OCI-LY7 (cell line): ENCODE measurements around the gene ELOB. TPM values are rescaled to one million over a fixed set of nuclear protein-coding genes. Genes with fewer than 3 reads are reported as not detected.
A peak's percentile ranks its signal among the peaks of the same experiment; 100 is the strongest.

ENCODE experiments used
- BruUV-seq: library from RNA; stranded (reverse); fragments of 400-500 nt; replicated peaks from 2 replicates; lab custom pipeline; 2021; lab: Mats Ljungman, UMichigan
- CTCF ChIA-PET: fragments of 300-600 bp; sonication (Branson Sonifier 250); formaldehyde crosslinking; loops from one replicate; lab custom pipeline; 2022; ENCODE audit warnings: antibody characterized with exemption; ENCODE audit not compliant: unreplicated experiment; lab: Charles Lee
- POLR2A ChIA-PET: fragments of 300-600 bp; sonication (Branson Sonifier 250); formaldehyde crosslinking; loops from one replicate; lab custom pipeline; 2022; ENCODE audit warnings: antibody characterized with exemption; lab: Charles Lee
- DNase-seq: peaks from one replicate; pipeline ENCODE4 v3.0.0-alpha.2; 2015; ENCODE audit warnings: low spot score
- H2AFZ ChIP-seq: fragments of 200-600 bp; sonication (generic), shearing (Covaris generic); 2 replicates; pipeline ENCODE4 v1.6.1; 2014; ENCODE audit warnings: mild to moderate bottlenecking, antibody characterized with exemption, low read length, moderate library complexity
- H3K27ac ChIP-seq: fragments of 200-600 bp; sonication (generic); 2 replicates; pipeline ENCODE4 v1.5.1; 2014; ENCODE audit warnings: mixed run types, low read depth, mild to moderate bottlenecking, moderate library complexity, low read length, inconsistent platforms; ENCODE audit not compliant: poor library complexity, severe bottlenecking
- H3K36me3 ChIP-seq: fragments of 200-600 bp; sonication (generic); 2 replicates; pipeline ENCODE4 v1.6.1; 2014; ENCODE audit warnings: mild to moderate bottlenecking, antibody characterized with exemption, low read length, moderate library complexity, mixed read lengths; ENCODE audit not compliant: insufficient read depth
- H3K4me1 ChIP-seq: fragments of 200-600 bp; sonication (generic); 2 replicates; pipeline ENCODE4 v1.5.1; 2014; ENCODE audit warnings: mild to moderate bottlenecking, low read length; ENCODE audit not compliant: insufficient read depth, poor library complexity, severe bottlenecking
- H3K4me2 ChIP-seq: fragments of 200-600 bp; sonication (generic); 2 replicates; pipeline ENCODE4 v1.6.1; 2014; ENCODE audit warnings: mild to moderate bottlenecking, low read length
- H3K4me3 ChIP-seq: fragments of 200-600 bp; sonication (generic); 2 replicates; pipeline ENCODE4 v1.5.1; 2014; ENCODE audit warnings: mild to moderate bottlenecking, low read depth, low read length; ENCODE audit not compliant: poor library complexity, severe bottlenecking
- H3K79me2 ChIP-seq: fragments of 200-600 bp; sonication (generic); 2 replicates; pipeline ENCODE4 v1.6.1; 2016; ENCODE audit warnings: low read depth, mild to moderate bottlenecking, low read length, moderate library complexity, mixed read lengths; ENCODE audit not compliant: insufficient read depth
- H3K9me2 ChIP-seq: fragments of 200-600 bp; sonication (generic); 2 replicates; pipeline ENCODE4 v1.6.1; 2016; ENCODE audit warnings: mild to moderate bottlenecking, low read length, mixed read lengths; ENCODE audit not compliant: insufficient read depth
- H3K9me3 ChIP-seq: fragments of 200-600 bp; sonication (generic); 2 replicates; pipeline ENCODE4 v1.6.1; 2014; ENCODE audit warnings: mild to moderate bottlenecking, mixed run types, low read length, mixed read lengths
- H4K20me1 ChIP-seq: fragments of 200-600 bp; sonication (generic); 2 replicates; pipeline ENCODE4 v1.6.1; 2014; ENCODE audit warnings: mild to moderate bottlenecking, antibody characterized with exemption, low read length, moderate library complexity, mixed read lengths; ENCODE audit not compliant: insufficient read depth
- EZH2phosphoT487 ChIP-seq: fragments of 200-600 bp; sonication (generic); IDR thresholded peaks from 2 replicates; pipeline ENCODE4 v1.6.1; 2018; ENCODE audit warnings: low read depth, borderline replicate concordance, mild to moderate bottlenecking, mixed run types, antibody characterized with exemption, low read length, moderate library complexity, mixed read lengths
- intact Hi-C: fragments of 100-400 bp; cut with micrococcal nuclease; formaldehyde crosslinking; loops from one replicate; pipeline ENCODE4 v1.10.0; 2022; ENCODE audit not compliant: unreplicated experiment
- total RNA-seq, 2 experiments: library from RNA; depleted of rRNA in 1 of 2; stranded (reverse); fragments of >200 nt in 1 of 2; shearing (Covaris generic) in 1 of 2; gene quantifications; 2 replicates each; pipeline ENCODE4 v1.2.3, GENCODE V29; 2014 to 2022
- TF ChIP-seq, protein P1 (sequence below): fragments of 200-600 bp; sonication (generic); conservative IDR thresholded peaks from 2 replicates; pipeline ENCODE4 v1.5.1; 2014; ENCODE audit warnings: mild to moderate bottlenecking, antibody characterized with exemption, low read length, moderate library complexity, mixed read lengths

ELOB gene
- total RNA-seq, 2 experiments from 2014 or later, result 209 to 285 TPM

DNA sequence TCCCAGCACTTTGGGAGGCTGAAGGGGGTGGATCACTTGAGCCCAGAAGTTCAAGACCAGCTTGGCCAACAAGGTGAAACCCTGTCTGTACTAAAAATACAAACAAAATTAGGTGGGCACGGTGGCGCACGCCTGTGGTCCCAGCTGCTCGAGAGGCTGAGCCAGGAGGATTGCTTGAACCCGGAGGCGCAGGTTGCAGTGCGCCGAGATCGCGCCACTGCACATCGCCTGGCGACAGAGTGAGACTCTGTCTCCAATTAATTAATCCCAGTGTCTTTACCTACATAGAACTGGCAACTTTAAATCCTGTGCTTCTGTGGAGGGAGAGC lies 1.5 kb upstream of the ELOB start:
- CTCF ChIA-PET, result no interaction called here
- peaks cover 18% of the 10 kb centered on the region for H3K4me1 ChIP-seq
- POLR2A ChIA-PET, result no interaction called here
- H3K9me2 ChIP-seq, result no peaks in the 10 kb centered on the region
- H3K9me3 ChIP-seq, result no peaks in the 10 kb centered on the region
- TF ChIP-seq, protein P1, sequence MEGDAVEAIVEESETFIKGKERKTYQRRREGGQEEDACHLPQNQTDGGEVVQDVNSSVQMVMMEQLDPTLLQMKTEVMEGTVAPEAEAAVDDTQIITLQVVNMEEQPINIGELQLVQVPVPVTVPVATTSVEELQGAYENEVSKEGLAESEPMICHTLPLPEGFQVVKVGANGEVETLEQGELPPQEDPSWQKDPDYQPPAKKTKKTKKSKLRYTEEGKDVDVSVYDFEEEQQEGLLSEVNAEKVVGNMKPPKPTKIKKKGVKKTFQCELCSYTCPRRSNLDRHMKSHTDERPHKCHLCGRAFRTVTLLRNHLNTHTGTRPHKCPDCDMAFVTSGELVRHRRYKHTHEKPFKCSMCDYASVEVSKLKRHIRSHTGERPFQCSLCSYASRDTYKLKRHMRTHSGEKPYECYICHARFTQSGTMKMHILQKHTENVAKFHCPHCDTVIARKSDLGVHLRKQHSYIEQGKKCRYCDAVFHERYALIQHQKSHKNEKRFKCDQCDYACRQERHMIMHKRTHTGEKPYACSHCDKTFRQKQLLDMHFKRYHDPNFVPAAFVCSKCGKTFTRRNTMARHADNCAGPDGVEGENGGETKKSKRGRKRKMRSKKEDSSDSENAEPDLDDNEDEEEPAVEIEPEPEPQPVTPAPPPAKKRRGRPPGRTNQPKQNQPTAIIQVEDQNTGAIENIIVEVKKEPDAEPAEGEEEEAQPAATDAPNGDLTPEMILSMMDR, result no peak
- no peak for TF ChIP-seq EZH2phosphoT487
- peaks cover 10% of the 10 kb centered on the region; the same call in 1 of the 2 replicates for H4K20me1 ChIP-seq
- intact Hi-C loops, result no loop called here
- peak overlapping the region; percentile 89 for H3K4me3 ChIP-seq
- no peak overlapping the region for H3K27ac ChIP-seq
- H2AFZ ChIP-seq, result no peak overlapping the region
- H3K4me2 ChIP-seq, result peak overlapping the region; percentile 86
- BruUV-seq, result no TSS peak
- H3K79me2 ChIP-seq, result peaks cover 26% of the 10 kb centered on the region
- no peak for DNase-seq
- peaks cover 22% of the 10 kb centered on the region for H3K36me3 ChIP-seq

DNA sequence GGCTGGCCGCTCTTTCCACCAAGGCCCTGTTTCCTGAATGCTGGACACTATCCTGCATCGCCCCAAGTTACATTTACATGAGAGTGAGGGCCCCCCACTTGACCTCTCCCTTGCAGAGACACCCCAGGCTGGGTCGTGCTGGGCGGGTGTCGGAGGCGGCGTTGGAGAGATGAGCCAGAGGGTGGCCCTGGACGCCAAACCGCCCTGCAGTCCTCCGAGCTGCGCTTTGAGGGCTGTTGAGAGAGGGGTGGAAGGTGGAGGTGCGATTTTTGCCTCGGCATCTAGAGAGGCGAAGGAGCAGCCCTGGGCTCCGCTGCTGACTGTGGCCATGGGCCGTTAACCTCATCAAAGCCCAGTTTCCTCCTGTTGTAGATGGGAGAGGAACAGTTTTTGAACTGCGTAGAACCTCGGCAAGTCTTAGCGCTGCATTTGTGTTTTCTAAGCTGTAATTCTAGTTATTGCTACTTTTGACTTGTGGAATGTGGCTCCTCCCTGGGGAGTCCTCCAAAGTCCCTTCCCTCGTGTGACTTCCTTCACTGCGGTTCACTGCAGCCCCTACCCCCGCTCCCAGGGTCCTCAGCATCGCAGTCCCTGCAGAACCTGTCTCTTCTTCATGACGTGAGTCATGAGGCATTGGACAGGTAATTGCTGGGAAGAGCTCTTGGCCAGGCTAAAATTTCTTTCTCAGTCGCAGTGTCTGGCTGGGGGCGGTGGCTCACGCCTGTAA lies 986 bp upstream of the ELOB start:
- no TSS peak for BruUV-seq
- no peak for TF ChIP-seq EZH2phosphoT487
- TF ChIP-seq, protein P1, result no peak
- Histone ChIP-seq H3K36me3 (peaks cover 28% of the 10 kb centered on the region), H3K79me2 (peaks cover 26% of the 10 kb centered on the region), H3K9me2 (no peaks in the 10 kb centered on the region), H3K27ac (peak overlapping the region; percentile 60), H3K4me2 (peak overlapping the region; percentile 86), H4K20me1 (peaks cover 10% of the 10 kb centered on the region; the same call in 1 of the 2 replicates), H3K4me1 (peaks cover 18% of the 10 kb centered on the region), H3K4me3 (peak overlapping the region; percentile 89), H2AFZ (peak overlapping the region; percentile 28; the same call in 1 of the 2 replicates), H3K9me3 (no peaks in the 10 kb centered on the region)
- ChIA-PET CTCF (no interaction called here), POLR2A (no interaction called here)
- peak; percentile 36 for DNase-seq
- intact Hi-C loops, result loop anchor here (1.0 to 2.0 kb wide), 2 partner anchors 25 to 58 kb away; partner anchors contain the start of genes PRSS27 and SRRM2
